Neural progenitor cell (in vitro differentiated cells): ENCODE results near the gene KLK6. TPM values are rescaled to one million over a fixed set of nuclear protein-coding genes. Genes with fewer than 3 reads are reported as not detected.

Experiments
- DNase-seq: peaks from one replicate; pipeline ENCODE4 v3.0.0-alpha.2; 2016; ENCODE audit warnings: low spot score
- H2AFZ ChIP-seq: fragments of 200-600 bp; sonication (generic); replicated peaks from 2 replicates; pipeline ENCODE4 v1.6.1; 2016; ENCODE audit warnings: antibody characterized with exemption
- H3F3A ChIP-seq: fragments of 200-600 bp; sonication (generic); 2 replicates; pipeline ENCODE4 v1.6.1; 2016; ENCODE audit warnings: antibody characterized with exemption, low read depth
- H3K27ac ChIP-seq: fragments of 200-600 bp; sonication (generic); 2 replicates; pipeline ENCODE4 v1.5.1; 2016; ENCODE audit warnings: mild to moderate bottlenecking
- H3K27me3 ChIP-seq: fragments of 200-600 bp; sonication (generic); 2 replicates; pipeline ENCODE4 v1.6.1; 2016; ENCODE audit warnings: mild to moderate bottlenecking, moderate library complexity
- H3K36me3 ChIP-seq: fragments of 200-600 bp; sonication (generic); 2 replicates; pipeline ENCODE4 v1.5.1; 2016
- H3K4me1 ChIP-seq: fragments of 200-600 bp; sonication (generic); 2 replicates; pipeline ENCODE4 v1.6.1; 2016; ENCODE audit warnings: mixed run types
- H3K4me2 ChIP-seq: fragments of 200-600 bp; sonication (generic); 2 replicates; pipeline ENCODE4 v1.6.1; 2016
- H3K4me3 ChIP-seq: fragments of 200-600 bp; sonication (generic); 2 replicates; pipeline ENCODE4 v1.5.1; 2016
- H3K79me2 ChIP-seq: fragments of 200-600 bp; sonication (generic); 2 replicates; pipeline ENCODE4 v1.6.1; 2016; ENCODE audit warnings: low read depth
- H3K9ac ChIP-seq: fragments of 200-600 bp; sonication (generic); 2 replicates; pipeline ENCODE4 v1.6.1; 2016
- H3K9me3 ChIP-seq: fragments of 200-600 bp; sonication (generic); 2 replicates; pipeline ENCODE4 v1.5.1; 2016; ENCODE audit warnings: low read depth
- H4K20me1 ChIP-seq: fragments of 200-600 bp; sonication (generic); 2 replicates; pipeline ENCODE4 v1.6.1; 2016; ENCODE audit warnings: low read depth
- H3K27ac Mint-ChIP-seq: 3 replicates; pipeline ENCODE4 v1.8.0; 2021; ENCODE audit warnings: mixed read lengths
- H3K27me3 Mint-ChIP-seq: 2 replicates; pipeline ENCODE4 v1.8.0; 2022; ENCODE audit warnings: low read depth, mild to moderate bottlenecking, inconsistent platforms, moderate library complexity, mixed read lengths; ENCODE audit not compliant: insufficient read depth
- H3K36me3 Mint-ChIP-seq: 3 replicates; pipeline ENCODE4 v1.8.0; 2021; ENCODE audit warnings: mixed read lengths
- H3K4me1 Mint-ChIP-seq: 3 replicates; pipeline ENCODE4 v1.8.0; 2021; ENCODE audit warnings: mixed read lengths
- H3K4me3 Mint-ChIP-seq: 3 replicates; pipeline ENCODE4 v1.8.0; 2021; ENCODE audit warnings: mild to moderate bottlenecking, moderate library complexity, mixed read lengths
- H3K9me3 Mint-ChIP-seq: 3 replicates; pipeline ENCODE4 v1.8.0; 2020; ENCODE audit warnings: mixed read lengths
- EZH2 ChIP-seq: fragments of 200-600 bp; sonication (generic); IDR thresholded peaks from 2 replicates; pipeline ENCODE4 v1.6.1; 2017; ENCODE audit warnings: antibody characterized with exemption, mild to moderate bottlenecking, moderate library complexity
- EZH2phosphoT487 ChIP-seq: fragments of 200-600 bp; sonication (generic); IDR thresholded peaks from 2 replicates; pipeline ENCODE4 v1.6.1; 2017; ENCODE audit warnings: antibody characterized with exemption
- total RNA-seq: library from RNA; depleted of rRNA; stranded (reverse); fragments of >200 nt; gene quantifications from 2 replicates; pipeline ENCODE4 v1.2.3, GENCODE V29; 2015; ENCODE audit warnings: low replicate concordance
- TF ChIP-seq, protein P1 (sequence below): fragments of 200-600 bp; sonication (generic); IDR thresholded peaks from 2 replicates; pipeline ENCODE4 v1.5.1; 2017; ENCODE audit warnings: antibody characterized with exemption, mild to moderate bottlenecking

Gene KLK6
- total RNA-seq, 1 donor from 2014 or later = not detected

DNA sequence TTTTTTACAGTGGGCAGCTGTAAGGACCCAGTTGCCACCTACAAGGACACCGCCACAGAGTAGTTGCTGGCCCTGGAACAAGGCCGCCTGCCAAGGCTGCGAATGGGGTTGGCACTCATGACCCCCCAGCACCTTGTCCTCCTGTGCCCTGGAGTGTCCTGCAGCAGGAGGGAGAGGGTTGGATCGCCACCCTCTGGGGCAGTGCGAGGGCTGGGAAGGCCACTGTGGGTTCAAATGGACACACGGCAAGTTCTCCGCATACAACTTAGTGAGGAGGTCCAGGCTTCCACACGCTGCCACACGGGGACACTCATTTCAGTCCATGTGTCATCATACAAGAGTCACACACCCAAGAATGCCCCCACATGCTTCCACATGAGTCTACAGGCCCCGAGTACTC lies 31.0 kb upstream of the KLK6 start:
- Histone ChIP-seq H3K79me2 (no peaks in the 10 kb centered on the region), H3K27ac (no peak overlapping the region), H3K9me3 (no peaks in the 10 kb centered on the region), H3K36me3 (no peaks in the 10 kb centered on the region), H3K4me3 (no peak overlapping the region), H3F3A (no peaks in the 10 kb centered on the region), H3K4me2 (no peak overlapping the region), H3K4me1 (peaks cover 11% of the 10 kb centered on the region), H2AFZ (no peak overlapping the region), H3K27me3 (peaks cover 13% of the 10 kb centered on the region), H4K20me1 (no peaks in the 10 kb centered on the region), H3K9ac (no peak overlapping the region)
- Mint-ChIP-seq H3K27me3 (peaks cover 15% of the 10 kb centered on the region), H3K27ac (no peak overlapping the region), H3K4me3 (no peak overlapping the region), H3K4me1 (peaks cover 17% of the 10 kb centered on the region), H3K36me3 (no peaks in the 10 kb centered on the region), H3K9me3 (no peaks in the 10 kb centered on the region)
- no peak for TF ChIP-seq EZH2
- TF ChIP-seq, protein P1, sequence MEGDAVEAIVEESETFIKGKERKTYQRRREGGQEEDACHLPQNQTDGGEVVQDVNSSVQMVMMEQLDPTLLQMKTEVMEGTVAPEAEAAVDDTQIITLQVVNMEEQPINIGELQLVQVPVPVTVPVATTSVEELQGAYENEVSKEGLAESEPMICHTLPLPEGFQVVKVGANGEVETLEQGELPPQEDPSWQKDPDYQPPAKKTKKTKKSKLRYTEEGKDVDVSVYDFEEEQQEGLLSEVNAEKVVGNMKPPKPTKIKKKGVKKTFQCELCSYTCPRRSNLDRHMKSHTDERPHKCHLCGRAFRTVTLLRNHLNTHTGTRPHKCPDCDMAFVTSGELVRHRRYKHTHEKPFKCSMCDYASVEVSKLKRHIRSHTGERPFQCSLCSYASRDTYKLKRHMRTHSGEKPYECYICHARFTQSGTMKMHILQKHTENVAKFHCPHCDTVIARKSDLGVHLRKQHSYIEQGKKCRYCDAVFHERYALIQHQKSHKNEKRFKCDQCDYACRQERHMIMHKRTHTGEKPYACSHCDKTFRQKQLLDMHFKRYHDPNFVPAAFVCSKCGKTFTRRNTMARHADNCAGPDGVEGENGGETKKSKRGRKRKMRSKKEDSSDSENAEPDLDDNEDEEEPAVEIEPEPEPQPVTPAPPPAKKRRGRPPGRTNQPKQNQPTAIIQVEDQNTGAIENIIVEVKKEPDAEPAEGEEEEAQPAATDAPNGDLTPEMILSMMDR = no peak
- no peak for TF ChIP-seq EZH2phosphoT487
- DNase-seq = no peak

DNA sequence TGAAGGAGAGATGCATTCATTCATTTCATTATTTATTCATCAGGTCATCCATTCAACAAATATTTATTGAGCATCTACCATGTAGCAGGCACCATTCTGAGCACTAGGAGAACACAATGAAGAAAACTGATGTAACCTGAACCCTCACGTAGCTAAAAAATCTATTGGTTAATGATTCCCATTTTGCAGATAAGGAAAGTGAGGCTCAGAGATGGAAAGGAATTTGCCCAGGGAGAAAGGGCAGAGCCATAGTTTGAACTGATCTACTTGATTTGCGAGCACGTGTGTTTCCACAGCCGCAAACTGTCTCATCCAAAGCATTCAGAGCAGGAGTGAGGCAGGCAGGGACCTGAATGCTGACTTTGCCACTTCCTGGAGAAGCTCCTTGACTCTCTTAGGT lies 29.3 kb upstream of the KLK6 start:
- DNase-seq = no peak
- Mint-ChIP-seq H3K4me1 (peaks cover 17% of the 10 kb centered on the region), H3K36me3 (no peaks in the 10 kb centered on the region), H3K27ac (no peak overlapping the region), H3K9me3 (no peaks in the 10 kb centered on the region), H3K27me3 (peaks cover 10% of the 10 kb centered on the region), H3K4me3 (no peak overlapping the region)
- H3K9ac ChIP-seq = no peak overlapping the region
- H3K79me2 ChIP-seq = no peaks in the 10 kb centered on the region
- TF ChIP-seq, protein P1 = no peak
- TF ChIP-seq EZH2phosphoT487 (no peak), EZH2 (no peak)
- H4K20me1 ChIP-seq = no peaks in the 10 kb centered on the region
- H3K27me3 ChIP-seq = peaks cover 3% of the 10 kb centered on the region
- no peak overlapping the region for H3K27ac ChIP-seq
- H2AFZ ChIP-seq = no peak overlapping the region
- H3K4me2 ChIP-seq = no peak overlapping the region
- H3K4me3 ChIP-seq = no peak overlapping the region
- no peaks in the 10 kb centered on the region for H3K9me3 ChIP-seq
- no peaks in the 10 kb centered on the region for H3F3A ChIP-seq
- H3K4me1 ChIP-seq = peaks cover 11% of the 10 kb centered on the region
- no peaks in the 10 kb centered on the region for H3K36me3 ChIP-seq

DNA sequence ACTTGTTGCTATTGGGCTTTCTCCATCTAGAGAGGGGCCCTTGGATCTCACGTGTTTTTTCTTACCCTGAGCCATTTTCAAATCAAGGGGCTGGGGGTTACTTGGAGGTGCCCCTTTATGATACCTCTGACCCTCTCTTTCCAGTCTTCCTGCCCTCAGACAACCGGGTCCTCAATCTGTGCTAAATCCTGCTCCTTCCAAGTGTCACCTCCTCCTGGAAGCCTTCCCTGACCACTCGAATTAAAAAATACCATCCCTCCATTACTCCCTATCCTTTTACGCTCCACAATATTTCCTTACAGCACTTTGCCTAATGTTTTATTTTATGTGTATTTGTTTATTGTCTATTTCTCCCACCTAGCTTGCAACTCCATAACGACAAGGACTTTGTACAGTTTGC lies 28.7 kb upstream of the KLK6 start:
- no peak overlapping the region for H3K4me3 Mint-ChIP-seq
- Histone ChIP-seq H3K4me1 (peaks cover 11% of the 10 kb centered on the region), H3F3A (no peaks in the 10 kb centered on the region), H3K9me3 (no peaks in the 10 kb centered on the region), H3K9ac (no peak overlapping the region), H2AFZ (no peak overlapping the region), H3K36me3 (no peaks in the 10 kb centered on the region), H3K27me3 (peaks cover 3% of the 10 kb centered on the region), H3K79me2 (no peaks in the 10 kb centered on the region), H3K27ac (no peak overlapping the region), H3K4me2 (no peak overlapping the region), H3K4me3 (no peak overlapping the region), H4K20me1 (no peaks in the 10 kb centered on the region)
- no peaks in the 10 kb centered on the region for H3K9me3 Mint-ChIP-seq
- no peaks in the 10 kb centered on the region for H3K36me3 Mint-ChIP-seq
- H3K4me1 Mint-ChIP-seq = peaks cover 17% of the 10 kb centered on the region
- no peak for TF ChIP-seq EZH2phosphoT487
- TF ChIP-seq, protein P1 = no peak
- TF ChIP-seq EZH2 = no peak
- DNase-seq = no peak
- peaks cover 8% of the 10 kb centered on the region for H3K27me3 Mint-ChIP-seq
- H3K27ac Mint-ChIP-seq = no peak overlapping the region
